ENCODE results near the gene EML5. TPM values are rescaled to one million over a fixed set of nuclear protein-coding genes. Genes with fewer than 3 reads are reported as not detected.
A peak's percentile ranks its signal among the peaks of the same experiment; 100 is the strongest.

EML5 gene
- total and polyA plus RNA-seq, 8 donors = 1.1 to 2.3 (median 1.8) TPM

GRCh38 chr14:88621100-88621499 is 171.7 kb downstream of the EML5 start:
- DNase-seq = no peak
- no peak overlapping the region for H3K27ac ChIP-seq
- no peak for TF ChIP-seq CTCF (IDR thresholded peaks at IDR 0.05)

GRCh38 chr14:88618476-88618875 is 174.3 kb downstream of the EML5 start:
- Histone ChIP-seq H3K9me3 (no peaks in the 10 kb centered on the region), H3K27me3 (no peaks in the 10 kb centered on the region), H3K36me3 (peaks cover 0 to 7% of the 10 kb centered on the region in 2 donors), H3K4me1 (no peaks in the 10 kb centered on the region), H3K27ac (no peak overlapping the region), H3K4me3 (no peak overlapping the region)
- ATAC-seq = no peak
- no peak for DNase-seq
- intact Hi-C loops (cut with DNase I) = no loop called here
- no peak for TF ChIP-seq CTCF (IDR thresholded peaks at IDR 0.05)

More at GRCh38 chr14:88621100-88621499, 171.7 kb downstream of the EML5 start:
- intact Hi-C loops (cut with DNase I) = no loop called here
- no peak for ATAC-seq
- Histone ChIP-seq H3K9me3 (no peaks in the 10 kb centered on the region), H3K4me3 (no peak overlapping the region), H3K27me3 (no peaks in the 10 kb centered on the region), H3K36me3 (peaks cover 0 to 6% of the 10 kb centered on the region in 2 donors), H3K4me1 (no peaks in the 10 kb centered on the region)

- intact Hi-C loops (cut with DNase I) = no loop called here
Observed at GRCh38 chr14:88617479-88617878, 175.3 kb downstream of the EML5 start.

GRCh38 chr14:88616697-88617096 is 176.1 kb downstream of the EML5 start:
- TF ChIP-seq CTCF (IDR thresholded peaks at IDR 0.05) = no peak
- Histone ChIP-seq H3K27me3 (no peaks in the 10 kb centered on the region), H3K27ac (no peak overlapping the region), H3K9me3 (no peaks in the 10 kb centered on the region), H3K4me1 (no peaks in the 10 kb centered on the region), H3K4me3 (no peak overlapping the region), H3K36me3 (peaks cover 0 to 22% of the 10 kb centered on the region in 2 donors)
- no peak for ATAC-seq
- intact Hi-C loops (cut with DNase I) = no loop called here
- no peak for DNase-seq

More at GRCh38 chr14:88617479-88617878, 175.3 kb downstream of the EML5 start:
- H3K36me3 ChIP-seq = peaks cover 0 to 17% of the 10 kb centered on the region in 2 donors
- H3K4me1 ChIP-seq = no peaks in the 10 kb centered on the region
- no peaks in the 10 kb centered on the region for H3K9me3 ChIP-seq
- DNase-seq (no peak), ATAC-seq (no peak)
- no peak overlapping the region for H3K4me3 ChIP-seq
- no peak for TF ChIP-seq CTCF (IDR thresholded peaks at IDR 0.05)
- H3K27ac ChIP-seq = no peak overlapping the region
- H3K27me3 ChIP-seq = no peaks in the 10 kb centered on the region

- Histone ChIP-seq H3K27me3 (no peaks in the 10 kb centered on the region), H3K27ac (peak overlapping the region in 1 of 2 donors; percentile 19), H3K4me3 (no peak overlapping the region), H3K9me3 (no peaks in the 10 kb centered on the region), H3K4me1 (no peaks in the 10 kb centered on the region), H3K36me3 (peaks cover 5 to 45% of the 10 kb centered on the region in 2 donors)
- DNase-seq (no peak), ATAC-seq (no peak)
- intact Hi-C loops (cut with DNase I) = no loop called here
- no peak for TF ChIP-seq CTCF (IDR thresholded peaks at IDR 0.05)
Observed at GRCh38 chr14:88614218-88614907, 178.4 kb downstream of the EML5 start.
